BJ (cell line): ENCODE results near the gene PROSER2. TPM values are rescaled to one million over a fixed set of nuclear protein-coding genes. Genes with fewer than 3 reads are reported as not detected.

Experiments used
- CTCF ChIA-PET: fragments of 350-600 bp; formaldehyde crosslinking; extraction: SDS; loops from one replicate; lab custom pipeline; 2021; ENCODE audit warnings: antibody characterized with exemption, inconsistent platforms; lab: Yijun Ruan, JAX
- POLR2A ChIA-PET: fragments of 300-600 bp; sonication (Branson Sonifier 250); formaldehyde crosslinking; extraction: SDS; loops from one replicate; lab custom pipeline; 2021; ENCODE audit warnings: antibody characterized with exemption; lab: Charles Lee
- DNase-seq: peaks from one replicate; pipeline ENCODE4 v3.0.0-alpha.2; 2011; ENCODE audit warnings: low read depth
- H3K27me3 ChIP-seq: 2 replicates; pipeline ENCODE4 v1.6.0; 2011; ENCODE audit warnings: low read length; ENCODE audit not compliant: control insufficient read depth, insufficient read depth
- H3K36me3 ChIP-seq: 2 replicates; pipeline ENCODE4 v1.5.1; 2011; ENCODE audit warnings: low read length; ENCODE audit not compliant: control insufficient read depth, insufficient read depth
- H3K4me3 ChIP-seq: 2 replicates; pipeline ENCODE4 v1.5.1; 2011; ENCODE audit warnings: low read depth, mild to moderate bottlenecking, control low read depth, low read length
- polyA plus RNA-seq: library from polyadenylated mRNA; depleted of rRNA; stranded (reverse); fragments of >200 nt; gene quantifications from 2 replicates; pipeline ENCODE4 v1.2.3, GENCODE V29; 2011
- TF ChIP-seq, protein P1 (sequence below): IDR thresholded peaks from 2 replicates; pipeline ENCODE4 v1.5.1; 2011; ENCODE audit warnings: low read depth, mild to moderate bottlenecking, control low read depth, inconsistent platforms, low read length, moderate library complexity; ENCODE audit not compliant: insufficient read depth

The PROSER2 gene
- polyA plus RNA-seq, 1 experiment = 1.2 TPM

DNA sequence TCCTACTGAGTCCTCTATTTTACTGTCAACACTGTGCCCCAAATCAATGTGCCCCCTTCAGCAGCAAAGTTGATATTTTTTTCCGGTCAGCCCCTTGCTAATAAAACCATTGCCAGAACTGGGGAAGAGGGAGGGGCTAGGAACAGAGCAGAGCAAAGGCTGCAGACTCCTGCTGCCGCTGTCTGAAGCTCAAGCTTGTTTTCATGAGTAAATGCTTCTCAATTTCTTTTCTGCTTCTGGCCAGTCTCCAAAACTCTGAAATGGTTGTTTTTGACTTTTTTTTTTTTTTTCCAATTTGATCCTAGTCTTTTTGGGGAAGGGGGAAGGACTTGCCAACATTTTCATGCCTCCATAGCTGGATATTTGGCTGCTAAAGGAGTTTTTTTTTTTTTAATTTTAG is 26.7 kb upstream of the PROSER2 start:
- Histone ChIP-seq H3K27me3 (no peaks in the 10 kb centered on the region), H3K4me3 (no peak overlapping the region), H3K36me3 (no peaks in the 10 kb centered on the region)
- no peak for DNase-seq
- TF ChIP-seq, protein P1, sequence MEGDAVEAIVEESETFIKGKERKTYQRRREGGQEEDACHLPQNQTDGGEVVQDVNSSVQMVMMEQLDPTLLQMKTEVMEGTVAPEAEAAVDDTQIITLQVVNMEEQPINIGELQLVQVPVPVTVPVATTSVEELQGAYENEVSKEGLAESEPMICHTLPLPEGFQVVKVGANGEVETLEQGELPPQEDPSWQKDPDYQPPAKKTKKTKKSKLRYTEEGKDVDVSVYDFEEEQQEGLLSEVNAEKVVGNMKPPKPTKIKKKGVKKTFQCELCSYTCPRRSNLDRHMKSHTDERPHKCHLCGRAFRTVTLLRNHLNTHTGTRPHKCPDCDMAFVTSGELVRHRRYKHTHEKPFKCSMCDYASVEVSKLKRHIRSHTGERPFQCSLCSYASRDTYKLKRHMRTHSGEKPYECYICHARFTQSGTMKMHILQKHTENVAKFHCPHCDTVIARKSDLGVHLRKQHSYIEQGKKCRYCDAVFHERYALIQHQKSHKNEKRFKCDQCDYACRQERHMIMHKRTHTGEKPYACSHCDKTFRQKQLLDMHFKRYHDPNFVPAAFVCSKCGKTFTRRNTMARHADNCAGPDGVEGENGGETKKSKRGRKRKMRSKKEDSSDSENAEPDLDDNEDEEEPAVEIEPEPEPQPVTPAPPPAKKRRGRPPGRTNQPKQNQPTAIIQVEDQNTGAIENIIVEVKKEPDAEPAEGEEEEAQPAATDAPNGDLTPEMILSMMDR = no peak
- POLR2A ChIA-PET = no interaction called here
- CTCF ChIA-PET = interaction anchor here (0.7 to 1.4 kb wide), 4 partner anchors 15 to 190 kb away, joined by 3 to 6 read pairs (median 4); no protein-coding TSS in a partner anchor

DNA sequence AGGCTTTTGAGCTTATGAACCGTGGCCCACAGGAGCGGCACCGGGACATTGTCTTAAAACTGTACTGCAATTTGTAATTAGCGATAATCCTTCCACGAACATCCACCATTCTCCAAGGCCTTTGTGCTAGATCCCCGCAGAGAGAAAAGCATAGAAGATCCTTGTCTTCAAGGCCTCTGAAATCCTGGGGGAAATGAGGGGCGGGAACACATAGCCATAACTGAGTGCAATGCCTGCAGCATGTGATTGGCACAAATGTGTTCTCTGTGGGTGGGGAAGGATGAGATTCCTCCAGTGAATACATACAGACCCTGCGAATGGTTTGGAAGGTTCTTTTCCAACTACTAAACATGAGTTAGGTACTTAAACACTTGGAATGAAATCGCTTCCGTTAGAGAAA is 25.9 kb upstream of the PROSER2 start:
- H3K36me3 ChIP-seq = no peaks in the 10 kb centered on the region
- ChIA-PET CTCF (interaction anchor here (1.2 to 1.8 kb wide), 3 partner anchors 23 to 189 kb away, joined by 3 to 6 read pairs (median 5); no protein-coding TSS in a partner anchor), POLR2A (no interaction called here)
- DNase-seq = no peak
- H3K27me3 ChIP-seq = no peaks in the 10 kb centered on the region
- TF ChIP-seq, protein P1 = no peak
- no peak overlapping the region for H3K4me3 ChIP-seq

DNA sequence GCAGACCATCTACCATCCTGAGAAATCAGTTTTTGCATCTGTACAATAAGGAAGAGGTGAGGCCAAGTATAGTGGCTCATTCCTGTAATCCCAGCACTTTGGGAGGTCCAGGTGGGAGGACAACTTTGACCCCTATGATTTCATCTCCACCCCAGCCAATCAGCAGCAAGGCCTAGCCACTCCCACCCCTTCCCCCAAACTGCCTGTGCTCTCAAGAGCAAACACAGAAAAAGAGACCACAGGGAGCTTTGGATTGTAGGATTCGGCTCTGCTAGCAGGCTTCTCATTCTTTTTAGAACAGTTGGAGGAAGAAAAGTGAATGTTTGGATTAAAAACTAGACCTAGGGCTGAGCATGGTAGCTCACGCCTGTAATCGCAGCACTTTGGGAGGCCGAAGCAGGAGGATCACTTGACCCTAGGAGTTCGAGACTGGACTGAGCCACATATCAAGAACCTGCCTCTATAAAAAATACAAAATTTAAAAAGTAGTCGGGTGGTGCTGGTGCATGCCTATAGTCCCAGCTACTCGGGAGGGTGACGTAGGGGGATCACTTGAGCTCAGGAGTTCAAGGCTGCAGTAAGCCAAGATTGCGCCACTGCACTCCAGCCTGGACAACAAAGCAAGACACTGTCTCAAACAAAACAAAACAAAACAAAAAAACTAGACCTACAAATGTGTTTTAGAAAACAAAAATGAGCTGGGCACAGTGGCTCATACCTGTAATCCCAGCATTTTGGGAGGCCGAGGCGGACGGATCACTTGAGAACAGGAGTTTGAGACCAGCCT is 25.1 kb upstream of the PROSER2 start:
- DNase-seq = no peak
- no peaks in the 10 kb centered on the region for H3K27me3 ChIP-seq
- TF ChIP-seq, protein P1 = no peak
- no peaks in the 10 kb centered on the region for H3K36me3 ChIP-seq
- no peak overlapping the region for H3K4me3 ChIP-seq
- ChIA-PET CTCF (interaction anchor here (1.3 to 1.8 kb wide), 3 partner anchors 8 to 189 kb away, joined by 3 to 5 read pairs (median 5); no protein-coding TSS in a partner anchor), POLR2A (no interaction called here)

GRCh38 chr10:11798845-11799735 is 24.1 kb upstream of the PROSER2 start:
- Histone ChIP-seq H3K4me3 (no peak overlapping the region), H3K27me3 (no peaks in the 10 kb centered on the region), H3K36me3 (no peaks in the 10 kb centered on the region)
- ChIA-PET POLR2A (no interaction called here), CTCF (interaction anchor here (0.9 to 1.8 kb wide), 5 partner anchors 9 to 187 kb away, joined by 3 to 5 read pairs (median 4); no protein-coding TSS in a partner anchor)
- no peak for DNase-seq
- TF ChIP-seq, protein P1 = no peak

DNA sequence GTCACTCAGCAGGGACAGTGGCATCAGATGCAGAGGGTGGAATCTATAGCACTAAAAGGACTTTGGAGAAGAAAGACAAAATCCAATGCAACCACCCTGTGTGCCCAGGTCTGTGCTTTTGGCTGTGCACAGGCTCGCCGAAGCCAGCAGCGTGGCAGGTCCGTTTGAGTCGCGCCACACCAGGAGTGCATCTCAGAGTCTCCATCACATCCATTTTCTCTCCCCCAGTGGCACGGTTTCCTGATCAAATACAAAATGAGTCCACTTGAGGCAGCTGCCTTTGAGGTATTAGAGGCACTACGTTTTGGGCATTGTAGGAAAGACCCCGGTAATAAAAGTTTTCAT is 23.4 kb upstream of the PROSER2 start:
- Histone ChIP-seq H3K36me3 (no peaks in the 10 kb centered on the region), H3K27me3 (no peaks in the 10 kb centered on the region), H3K4me3 (no peak overlapping the region)
- ChIA-PET CTCF (interaction anchor here (0.9 to 1.6 kb wide), 3 partner anchors 9 to 187 kb away, joined by 3 to 5 read pairs (median 4); no protein-coding TSS in a partner anchor), POLR2A (no interaction called here)
- no peak for DNase-seq
- TF ChIP-seq, protein P1 = no peak
